T-helper 2 cell treated with Interferon-gamma antibody and Interleukin-4, amounts not matched to agents 5 μg/mL and 100 μg/mL, for 36 hours (primary cell): ENCODE results near the gene ACAP2.
"Not testable (repeated sequence)": the region's sequence is repeated elsewhere in the genome, so short reads cannot be mapped to it uniquely, and the experiment has no call there.

Source experiments
- DNase-seq: peaks from one replicate; pipeline ENCODE4 v3.0.0; 2021; ENCODE audit warnings: low spot score
- H3K27ac Mint-ChIP-seq: one replicate; pipeline ENCODE4 v1.8.0; 2021; ENCODE audit warnings: mild to moderate bottlenecking, mixed read lengths
- H3K27me3 Mint-ChIP-seq: one replicate; pipeline ENCODE4 v1.8.0; 2021; ENCODE audit warnings: low read depth, mixed read lengths
- H3K36me3 Mint-ChIP-seq: one replicate; pipeline ENCODE4 v1.8.0; 2021; ENCODE audit warnings: low read depth, mixed read lengths
- H3K4me1 Mint-ChIP-seq: one replicate; pipeline ENCODE4 v1.8.0; 2021; ENCODE audit warnings: low read depth, mixed read lengths
- H3K4me3 Mint-ChIP-seq: one replicate; pipeline ENCODE4 v1.8.0; 2022; ENCODE audit warnings: mild to moderate bottlenecking, moderate library complexity, mixed read lengths
- H3K9me3 Mint-ChIP-seq: one replicate; pipeline ENCODE4 v1.8.0; 2021; ENCODE audit warnings: mixed read lengths

ACAP2 gene

DNA sequence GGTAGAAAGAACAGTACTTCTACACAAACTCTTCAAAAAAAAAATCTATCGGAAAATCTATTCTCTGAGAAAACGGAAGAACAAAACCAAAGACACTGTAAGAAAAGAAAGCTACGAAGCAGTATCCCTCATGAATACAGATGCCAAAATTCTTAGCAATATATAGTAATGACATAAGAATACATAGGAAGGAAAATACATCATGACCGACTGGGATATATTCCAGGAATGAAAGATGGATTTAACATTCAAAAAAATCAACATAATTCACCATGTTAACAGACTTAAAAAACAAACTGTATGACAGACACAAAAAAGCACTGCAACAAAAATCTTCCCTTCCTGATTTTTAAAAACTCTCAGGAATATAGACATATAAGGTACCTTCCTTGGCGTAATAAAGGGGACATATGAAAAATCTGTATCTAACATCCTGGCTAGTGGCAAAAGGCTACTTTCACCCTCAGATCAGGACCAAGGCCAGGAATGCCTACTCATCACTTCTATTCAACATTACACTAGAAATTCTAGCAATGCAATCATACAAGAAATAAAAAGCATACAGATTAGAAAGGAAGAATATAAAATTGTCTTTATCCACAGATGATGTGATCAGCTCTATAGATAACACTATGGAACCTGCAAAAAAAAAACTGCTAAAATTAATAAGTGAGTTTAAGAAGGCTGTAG is 94.2 kb downstream of the ACAP2 start:
- H3K36me3 Mint-ChIP-seq, result peaks cover 17% of the 10 kb centered on the region
- H3K27me3 Mint-ChIP-seq, result no peaks in the 10 kb centered on the region
- no peak for DNase-seq
- no peaks in the 10 kb centered on the region for H3K4me1 Mint-ChIP-seq
- H3K27ac Mint-ChIP-seq, result no peak overlapping the region
- no peak overlapping the region for H3K4me3 Mint-ChIP-seq
- H3K9me3 Mint-ChIP-seq, result no peaks in the 10 kb centered on the region

DNA sequence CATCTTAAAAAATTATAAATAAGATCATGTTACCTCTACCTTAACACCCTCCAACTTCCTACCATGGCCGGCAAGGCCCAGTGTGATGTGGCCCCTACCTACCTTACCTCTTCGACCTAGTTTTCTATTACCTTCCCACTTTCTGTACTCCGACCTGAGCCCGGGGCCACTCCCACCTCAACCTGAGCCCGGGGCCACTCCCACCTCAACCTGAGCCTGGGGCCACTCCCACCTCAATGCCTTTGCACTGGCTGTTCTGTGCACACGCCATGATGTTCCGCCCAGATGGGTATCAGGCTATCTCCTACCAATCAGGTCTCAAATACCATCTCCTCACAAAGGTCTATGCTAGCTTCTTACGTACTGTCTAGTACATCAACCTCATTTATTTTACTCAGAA is 105.1 kb downstream of the ACAP2 start:
- DNase-seq, result no peak
- Mint-ChIP-seq H3K4me1 (peaks cover 1% of the 10 kb centered on the region), H3K27me3 (no peaks in the 10 kb centered on the region), H3K9me3 (no peaks in the 10 kb centered on the region), H3K36me3 (peaks cover 25% of the 10 kb centered on the region), H3K27ac (peak overlapping the region; percentile 50), H3K4me3 (no peak overlapping the region)

DNA sequence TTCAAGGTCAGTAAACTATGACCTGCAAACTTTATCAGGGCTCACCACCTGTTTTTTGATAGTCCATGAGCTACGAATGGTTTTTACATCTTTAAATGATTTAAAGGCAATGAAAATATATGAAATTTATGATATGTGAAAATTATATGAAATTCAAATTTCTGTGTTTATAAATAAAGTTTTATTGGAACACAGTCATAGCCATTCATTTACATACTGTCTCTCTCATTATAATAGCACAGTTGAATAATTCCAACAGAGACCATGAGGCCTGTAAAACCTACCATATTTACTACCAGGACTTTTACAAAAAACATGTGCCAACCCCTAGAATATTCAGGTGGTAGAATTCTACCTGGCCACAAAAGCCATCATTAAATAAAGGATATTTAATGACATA is 107.9 kb downstream of the ACAP2 start:
- no peak for DNase-seq
- Mint-ChIP-seq H3K4me1 (no peaks in the 10 kb centered on the region), H3K36me3 (peaks cover 35% of the 10 kb centered on the region), H3K9me3 (no peaks in the 10 kb centered on the region), H3K27me3 (no peaks in the 10 kb centered on the region), H3K27ac (no peak overlapping the region), H3K4me3 (no peak overlapping the region)

- Mint-ChIP-seq H3K27ac (no peak overlapping the region), H3K27me3 (no peaks in the 10 kb centered on the region), H3K9me3 (peaks cover 27% of the 10 kb centered on the region), H3K4me3 (no peak overlapping the region), H3K36me3 (peaks cover 49% of the 10 kb centered on the region), H3K4me1 (peaks cover 6% of the 10 kb centered on the region)
- DNase-seq, result no peak
Observed at GRCh38 chr3:195319060-195319459, 123.8 kb downstream of the ACAP2 start.

- no peaks in the 10 kb centered on the region for H3K4me1 Mint-ChIP-seq
- no peaks in the 10 kb centered on the region for H3K27me3 Mint-ChIP-seq
- no peak overlapping the region for H3K4me3 Mint-ChIP-seq
- no peak overlapping the region for H3K27ac Mint-ChIP-seq
- no peaks in the 10 kb centered on the region for H3K9me3 Mint-ChIP-seq
- DNase-seq, result no peak
- H3K36me3 Mint-ChIP-seq, result peaks cover 8% of the 10 kb centered on the region
Observed at GRCh38 chr3:195312714-195313113, 130.1 kb downstream of the ACAP2 start.

DNA sequence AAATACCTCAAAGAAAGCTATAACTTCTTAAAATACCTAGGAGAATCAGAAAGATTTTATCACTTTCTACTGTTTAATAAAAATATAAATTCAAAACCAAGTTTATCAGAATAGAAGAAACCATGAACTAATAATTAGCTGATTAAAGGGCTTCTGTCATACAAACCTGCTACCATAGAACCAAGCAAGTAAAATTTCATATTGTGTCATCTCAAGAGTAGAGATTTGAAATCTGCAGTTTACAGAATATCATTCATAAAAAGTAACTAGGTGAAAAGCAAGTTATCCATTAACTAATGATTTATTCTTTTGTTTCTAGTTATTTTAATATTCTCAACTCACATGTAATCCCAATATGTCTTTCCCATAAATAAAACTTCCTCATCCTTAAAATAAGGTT is 135.1 kb downstream of the ACAP2 start:
- Mint-ChIP-seq H3K9me3 (no peaks in the 10 kb centered on the region), H3K4me3 (no peak overlapping the region), H3K27ac (no peak overlapping the region), H3K36me3 (peaks cover 10% of the 10 kb centered on the region), H3K4me1 (no peaks in the 10 kb centered on the region), H3K27me3 (no peaks in the 10 kb centered on the region)
- no peak for DNase-seq

- Mint-ChIP-seq H3K27me3 (no peaks in the 10 kb centered on the region), H3K4me1 (no peaks in the 10 kb centered on the region), H3K36me3 (peaks cover 15% of the 10 kb centered on the region), H3K4me3 (no peak overlapping the region), H3K27ac (no peak overlapping the region), H3K9me3 (no peaks in the 10 kb centered on the region)
- DNase-seq, result no peak
Observed at GRCh38 chr3:195306369-195306768, 136.5 kb downstream of the ACAP2 start.

DNA sequence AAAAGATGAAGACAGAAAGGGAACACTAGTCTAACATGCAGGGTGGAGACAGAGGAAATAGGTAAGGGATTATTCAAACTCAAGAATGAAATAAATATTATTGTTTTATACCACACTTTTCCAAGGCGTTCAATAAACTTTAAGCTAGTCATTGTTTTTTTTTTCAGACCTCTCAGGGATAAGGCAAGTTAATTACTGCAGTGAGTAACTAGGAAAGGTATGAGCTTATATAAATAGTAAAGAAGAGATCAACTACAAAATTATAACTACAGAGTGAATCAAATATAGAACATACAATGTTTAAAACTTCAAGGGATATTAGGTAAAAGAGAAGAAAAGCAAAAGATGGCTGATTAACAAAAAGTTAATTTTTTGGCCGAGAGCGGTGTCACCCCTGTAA is 140.4 kb downstream of the ACAP2 start:
- DNase-seq, result no peak
- Mint-ChIP-seq H3K4me3 (no peak overlapping the region), H3K27me3 (no peaks in the 10 kb centered on the region), H3K9me3 (no peaks in the 10 kb centered on the region), H3K36me3 (peaks cover 27% of the 10 kb centered on the region), H3K27ac (no peak overlapping the region), H3K4me1 (peaks cover 5% of the 10 kb centered on the region)

DNA sequence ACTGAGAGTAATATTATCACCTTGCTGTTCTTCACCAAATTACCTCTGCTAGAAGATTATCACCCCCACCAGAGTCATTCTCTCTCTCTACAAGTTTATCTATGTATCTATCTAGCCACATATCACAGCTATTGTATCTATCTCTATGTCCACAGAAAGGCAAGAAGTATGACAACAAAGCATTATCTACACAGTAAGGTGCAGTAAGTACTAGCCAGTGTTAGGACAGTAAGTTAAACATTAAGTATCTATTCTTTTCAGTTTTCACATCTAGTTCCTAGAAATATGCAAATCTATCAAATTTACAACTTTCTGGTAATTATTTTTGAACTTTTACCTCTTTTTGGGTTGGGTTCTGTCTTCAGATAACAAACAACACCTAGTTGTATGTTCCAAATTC is 145.4 kb downstream of the ACAP2 start:
- Mint-ChIP-seq H3K4me1 (peaks cover 7% of the 10 kb centered on the region), H3K27me3 (no peaks in the 10 kb centered on the region), H3K27ac (no peak overlapping the region), H3K9me3 (no peaks in the 10 kb centered on the region), H3K4me3 (no peak overlapping the region), H3K36me3 (peaks cover 37% of the 10 kb centered on the region)
- DNase-seq, result no peak

- no peak for DNase-seq
- Mint-ChIP-seq H3K27me3 (no peaks in the 10 kb centered on the region), H3K4me1 (peaks cover 7% of the 10 kb centered on the region), H3K4me3 (no peak overlapping the region), H3K27ac (no peak overlapping the region), H3K9me3 (no peaks in the 10 kb centered on the region), H3K36me3 (peaks cover 43% of the 10 kb centered on the region)
Observed at GRCh38 chr3:195296662-195297061, 146.2 kb downstream of the ACAP2 start.

DNA sequence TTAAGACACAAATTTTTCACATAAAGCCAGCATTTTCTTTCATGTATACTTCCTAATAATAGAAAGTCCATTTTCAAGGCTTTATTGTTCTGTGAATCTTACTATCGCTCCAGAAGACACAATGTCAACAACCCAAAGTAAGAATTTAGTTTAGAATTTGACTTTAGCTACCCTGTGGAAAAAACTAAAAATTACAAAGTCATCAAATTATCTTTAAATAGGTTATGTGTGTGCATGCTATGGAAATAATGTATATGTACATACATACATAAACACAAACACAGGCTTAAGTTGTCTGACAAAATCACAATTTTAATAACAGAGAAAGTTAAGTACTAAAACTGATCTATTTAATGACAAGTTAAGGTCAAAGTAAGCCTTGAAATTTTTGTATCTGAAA is 151.7 kb downstream of the ACAP2 start:
- H3K27me3 Mint-ChIP-seq, result no peaks in the 10 kb centered on the region
- H3K36me3 Mint-ChIP-seq, result peaks cover 54% of the 10 kb centered on the region
- DNase-seq, result no peak
- no peak overlapping the region for H3K27ac Mint-ChIP-seq
- H3K9me3 Mint-ChIP-seq, result no peaks in the 10 kb centered on the region
- H3K4me3 Mint-ChIP-seq, result no peak overlapping the region
- H3K4me1 Mint-ChIP-seq, result peaks cover 6% of the 10 kb centered on the region

DNA sequence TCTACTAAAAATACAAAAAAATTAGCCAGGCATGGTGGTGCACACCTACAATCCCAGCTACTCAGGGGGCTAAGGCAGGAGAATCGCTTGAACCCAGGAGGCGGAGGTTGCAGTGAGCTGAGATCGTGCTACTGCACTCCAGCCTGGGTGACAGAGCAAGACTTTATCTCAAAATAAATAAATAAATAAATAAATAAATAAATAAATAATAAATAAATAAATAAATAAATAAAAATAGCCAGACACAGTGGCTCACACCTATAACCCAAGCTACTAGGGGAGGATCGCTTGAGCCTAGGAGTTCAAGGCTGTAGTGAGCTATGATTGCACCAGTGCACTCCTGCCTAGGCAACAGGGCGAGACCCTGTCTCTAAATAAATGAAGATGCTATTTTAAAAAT is 152.2 kb downstream of the ACAP2 start:
- H3K36me3 Mint-ChIP-seq, result peaks cover 54% of the 10 kb centered on the region
- DNase-seq, H3K4me1 Mint-ChIP-seq, H3K9me3 Mint-ChIP-seq, H3K27me3 Mint-ChIP-seq, H3K27ac Mint-ChIP-seq, H3K4me3 Mint-ChIP-seq: not testable (repeated sequence)

- no peak overlapping the region for H3K4me3 Mint-ChIP-seq
Observed at GRCh38 chr3:195286115-195286872, 156.5 kb downstream of the ACAP2 start.

DNA sequence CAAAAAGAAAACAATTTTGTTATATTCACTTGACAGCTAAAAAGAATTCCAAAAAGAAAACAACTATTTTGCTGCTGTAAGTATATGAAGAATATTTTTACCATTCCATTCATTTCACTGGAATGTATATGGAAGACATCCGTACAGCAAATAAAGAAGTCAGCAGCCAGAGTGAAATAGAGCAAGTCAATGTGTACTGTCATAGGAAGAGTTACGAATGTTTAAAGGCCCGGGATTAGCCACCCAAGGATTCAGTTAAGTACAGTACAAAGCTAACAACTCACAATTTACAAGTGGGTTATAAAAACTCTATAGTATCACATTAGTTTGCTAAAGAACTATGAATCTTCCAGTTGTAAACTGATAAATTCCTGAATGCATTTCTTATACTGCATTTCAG is 157.4 kb downstream of the ACAP2 start:
- H3K4me3 Mint-ChIP-seq, result no peak overlapping the region
- H3K36me3 Mint-ChIP-seq, result peaks cover 49% of the 10 kb centered on the region
- H3K27ac Mint-ChIP-seq, result no peak overlapping the region
- DNase-seq, result no peak
- H3K27me3 Mint-ChIP-seq, result no peaks in the 10 kb centered on the region
- H3K4me1 Mint-ChIP-seq, result peaks cover 22% of the 10 kb centered on the region
- no peaks in the 10 kb centered on the region for H3K9me3 Mint-ChIP-seq

More at GRCh38 chr3:195286115-195286872, 156.5 kb downstream of the ACAP2 start:
- no peak overlapping the region for H3K27ac Mint-ChIP-seq
- no peak for DNase-seq
- no peaks in the 10 kb centered on the region for H3K9me3 Mint-ChIP-seq
- peaks cover 49% of the 10 kb centered on the region for H3K36me3 Mint-ChIP-seq
- peaks cover 22% of the 10 kb centered on the region for H3K4me1 Mint-ChIP-seq
- H3K27me3 Mint-ChIP-seq, result no peaks in the 10 kb centered on the region
